NCI-H1105 (cell line): ENCODE data around the gene CARD14.

Experiments
- DNase-seq: peaks from one replicate; lab custom pipeline; 2025; lab: John Stamatoyannopoulos, UW

Gene CARD14

DNA sequence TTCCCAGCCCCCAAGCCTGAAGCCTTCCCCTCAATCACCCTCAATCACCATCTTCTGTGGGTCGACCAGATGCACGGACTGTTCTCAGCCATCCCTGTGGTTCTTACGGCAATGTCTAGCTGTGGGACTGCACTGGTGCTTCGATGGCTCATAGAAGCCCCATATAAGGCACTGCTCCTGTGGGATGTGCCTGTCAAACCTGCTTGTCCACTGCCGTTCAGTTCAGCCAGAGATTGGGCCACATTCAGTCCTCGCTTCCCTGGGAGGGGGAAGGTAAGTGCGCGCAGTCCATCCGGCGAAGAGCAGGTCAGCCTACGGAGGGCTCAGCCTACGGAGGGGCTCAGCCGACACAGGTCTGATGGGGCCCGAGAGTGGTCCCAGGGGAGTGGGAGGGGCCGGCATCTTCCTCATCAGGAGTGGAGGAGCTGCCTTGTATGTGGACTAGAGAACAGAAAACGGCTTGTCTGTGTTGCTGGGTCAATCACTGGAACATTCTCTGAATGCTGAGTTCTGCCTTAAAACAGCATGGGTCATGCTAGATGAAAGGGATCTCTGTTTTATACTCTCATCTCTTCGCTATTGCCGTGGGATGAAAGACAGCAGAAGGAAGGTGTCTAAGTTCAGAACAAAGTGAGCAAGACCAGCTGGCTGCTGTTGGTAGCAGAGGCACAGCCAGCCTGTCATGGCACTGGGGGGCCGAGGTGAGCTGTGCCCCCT lies at the start of gene CARD14:
Gene CARD14, plus strand, starts transcription at position 247 of the 717 bp plus-strand sequence. CDS start 11,409 bp downstream, outside the sequence.
- no peak for DNase-seq

DNA sequence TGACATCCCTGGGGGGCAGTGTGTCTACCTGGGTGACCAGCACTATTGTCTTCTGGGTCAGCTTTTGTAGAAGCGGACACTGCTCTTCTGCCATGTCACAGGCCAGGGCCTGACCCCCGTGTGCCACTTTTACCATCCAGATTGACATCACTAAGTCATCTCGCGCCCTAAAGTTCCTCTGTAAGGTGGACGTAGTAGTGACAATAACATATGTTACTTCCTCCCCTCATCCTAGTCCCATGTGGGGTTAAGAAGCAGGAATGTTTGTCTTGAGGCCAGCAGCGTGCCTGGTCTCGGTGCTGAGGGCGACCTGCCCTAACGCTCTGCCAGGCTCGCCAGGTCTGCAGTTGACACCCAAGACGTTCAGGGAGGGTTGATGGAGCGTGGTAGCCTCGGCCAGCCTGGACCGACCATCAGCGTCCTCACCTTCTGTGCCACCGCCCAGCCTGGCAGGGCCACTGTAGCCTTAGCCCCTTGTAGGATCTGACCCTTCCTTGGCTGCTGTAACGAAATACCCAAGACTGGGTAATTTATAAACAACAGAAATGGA lies 47.7 kb upstream of the CARD14 start:
- DNase-seq, result no peak

DNA sequence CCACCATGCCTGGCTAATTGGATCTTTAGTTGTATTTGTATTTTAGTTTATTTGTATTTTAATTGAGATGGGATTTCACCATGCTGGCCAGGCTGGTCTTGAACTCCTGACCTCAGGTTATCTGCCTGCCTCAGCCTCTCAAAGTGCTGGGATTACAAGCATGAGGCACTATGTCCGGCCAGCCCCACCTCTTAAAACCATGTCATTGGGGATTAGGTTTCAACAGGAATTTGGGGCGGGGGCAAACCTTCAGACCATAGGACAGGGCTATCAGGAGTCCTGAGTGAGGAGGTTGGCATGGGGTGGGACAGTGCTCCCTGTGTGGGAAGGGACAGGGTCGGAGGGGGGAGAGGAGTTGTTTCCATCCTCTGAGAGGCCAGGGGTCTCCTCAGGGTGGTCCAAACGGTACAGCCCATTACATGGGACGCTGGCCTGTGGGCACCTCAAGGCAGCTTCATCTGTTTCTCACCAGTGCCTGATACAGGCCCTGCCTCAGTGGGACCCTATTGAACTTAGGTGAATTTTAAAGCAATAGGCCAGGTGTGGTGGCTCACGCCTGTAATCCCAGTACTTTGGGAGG lies 46.8 kb upstream of the CARD14 start:
- DNase-seq, result no peak

DNA sequence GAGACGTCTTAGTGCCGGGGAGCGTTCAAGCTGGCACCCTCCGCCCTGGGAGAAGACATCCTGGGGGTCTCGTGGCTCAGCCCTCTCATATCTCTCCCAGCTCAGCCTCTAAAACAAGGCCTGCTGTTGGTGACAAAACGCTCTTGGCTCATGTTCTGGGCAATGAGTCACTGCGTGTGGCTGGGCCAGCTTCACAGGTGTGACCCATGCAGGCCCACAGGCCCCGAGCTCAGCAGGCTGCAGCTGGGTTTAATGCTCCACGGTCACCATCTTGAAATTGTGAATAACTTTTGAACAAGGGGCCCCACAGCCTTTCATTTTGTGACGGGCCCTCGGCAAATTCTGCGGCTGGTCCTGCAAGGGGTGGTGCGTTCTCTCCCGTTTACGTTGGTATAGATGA lies 46.0 kb upstream of the CARD14 start:
- DNase-seq, result no peak

DNA sequence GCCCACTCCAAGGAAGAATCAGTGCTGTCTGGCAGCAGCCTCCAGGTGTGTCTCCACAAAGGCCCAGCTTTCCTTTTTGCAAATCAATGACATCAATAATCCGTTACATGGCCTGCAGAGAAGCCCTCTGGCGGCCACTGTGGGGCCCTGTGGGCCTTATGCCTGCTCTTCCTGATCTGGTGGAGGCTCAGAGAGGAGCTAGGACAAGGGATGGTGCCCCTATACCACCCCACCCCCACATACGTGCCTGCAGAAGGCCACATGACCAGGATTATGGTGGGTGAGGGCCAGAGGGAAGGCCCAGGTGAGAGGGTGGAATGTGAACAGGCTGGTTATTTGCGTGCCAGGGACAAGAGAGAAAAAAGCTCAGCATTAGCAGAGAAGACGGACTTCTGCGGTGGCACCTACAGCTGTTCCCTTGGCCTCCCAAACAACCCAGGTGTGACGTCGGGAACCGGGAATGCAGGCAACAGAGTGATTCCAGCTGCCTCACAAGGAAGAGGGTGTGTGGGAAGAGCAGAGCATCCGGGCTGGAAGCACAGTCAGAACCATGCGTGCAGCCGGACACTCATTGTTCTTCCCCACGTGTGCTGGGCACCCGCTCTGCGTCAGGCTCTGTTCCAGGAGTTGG lies 45.4 kb upstream of the CARD14 start:
- no peak for DNase-seq

DNA sequence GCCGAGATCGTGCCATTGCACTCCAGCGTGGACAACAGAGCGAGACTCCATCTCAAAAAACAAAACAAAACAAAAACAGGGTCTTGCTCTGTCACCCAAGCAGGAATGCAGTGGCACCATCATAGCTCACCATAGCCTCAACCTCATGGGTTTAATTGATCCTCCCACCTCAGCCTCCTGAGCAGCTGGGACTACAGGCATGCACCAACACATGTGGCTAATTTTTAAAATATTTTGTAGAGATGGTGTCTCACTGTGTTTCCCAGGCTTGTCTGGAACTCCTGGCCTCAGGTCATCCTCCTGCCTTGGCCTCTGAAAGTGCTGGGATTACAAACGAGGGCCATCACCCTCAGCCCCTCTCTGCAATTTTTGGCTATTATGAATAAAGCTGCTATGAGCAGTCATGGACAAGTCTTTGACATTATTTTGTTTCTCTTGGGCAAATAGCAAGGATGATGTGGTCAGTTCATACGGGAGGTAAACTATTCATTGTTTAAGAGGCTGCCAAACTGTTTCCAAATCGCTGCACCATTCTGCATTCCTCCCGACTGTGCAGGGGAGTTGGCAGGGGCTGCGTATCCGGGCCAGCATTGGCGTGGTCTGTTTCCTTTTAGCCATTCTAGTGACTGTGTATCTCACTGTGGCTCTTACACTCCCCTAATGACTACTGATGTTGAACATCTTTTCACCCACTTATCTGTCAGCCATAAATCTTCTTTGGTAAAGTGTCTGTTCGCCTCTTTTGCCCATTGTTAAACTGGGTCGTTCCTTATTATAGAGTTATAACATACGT lies 44.0 kb upstream of the CARD14 start:
- DNase-seq, result no peak

DNA sequence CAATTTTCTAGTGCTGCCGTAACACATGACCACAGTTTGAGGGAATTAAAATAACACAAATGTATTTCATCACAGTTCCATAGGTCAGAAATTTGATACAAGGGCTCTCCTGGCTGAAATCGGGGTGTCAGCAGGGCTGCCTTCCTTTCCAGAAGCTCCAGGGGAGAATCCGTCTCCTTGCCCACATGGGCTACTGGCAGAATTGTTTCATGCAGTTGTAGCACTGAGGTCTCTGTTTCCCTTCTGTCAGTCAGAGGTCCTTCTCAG lies 43.4 kb upstream of the CARD14 start:
- DNase-seq, result no peak

DNA sequence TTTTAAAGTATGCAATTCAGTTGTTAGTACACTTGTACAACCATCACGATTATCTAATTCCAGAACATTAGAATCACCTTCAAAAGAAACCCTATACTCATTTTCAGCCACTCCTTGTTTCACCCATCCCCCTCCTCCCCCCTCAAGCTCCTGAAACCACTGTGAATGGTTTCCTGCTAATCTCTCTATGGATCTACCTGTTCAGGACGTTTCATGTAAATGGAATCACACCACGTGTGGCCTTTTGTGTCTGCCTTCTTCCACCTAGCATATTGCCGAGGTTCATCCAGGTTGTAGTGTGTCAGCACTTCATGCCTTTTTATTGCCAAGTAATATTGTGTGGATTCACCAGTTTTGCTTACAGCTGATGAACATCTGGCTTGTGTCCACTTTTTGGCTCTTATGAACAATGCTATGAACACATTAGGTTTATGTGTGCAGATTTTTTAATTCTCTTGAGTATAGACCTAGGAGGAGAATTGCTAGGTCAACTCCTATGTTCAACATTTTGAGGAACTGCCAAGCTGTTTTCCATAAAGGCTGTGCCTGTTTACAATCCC lies 40.7 kb upstream of the CARD14 start:
- no peak for DNase-seq

DNA sequence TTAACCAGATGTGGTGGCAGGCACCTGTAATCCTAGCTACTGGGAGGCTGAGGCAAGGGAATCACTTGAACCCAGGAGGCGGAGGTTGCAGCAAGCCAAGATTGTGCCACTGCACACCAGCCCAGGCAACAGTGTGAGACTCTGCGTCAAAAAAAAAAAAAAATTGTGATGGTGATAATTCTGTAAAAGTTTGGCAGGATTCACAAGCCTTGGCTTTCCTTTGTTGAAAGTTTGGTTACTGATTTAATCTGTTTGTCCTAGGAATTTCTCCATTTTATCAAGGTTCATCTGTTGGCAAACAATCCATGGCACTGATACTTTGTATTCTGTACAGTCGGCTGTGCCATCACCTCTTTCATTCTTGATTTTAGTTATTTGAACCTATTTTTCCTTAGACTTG lies 38.8 kb upstream of the CARD14 start:
- DNase-seq, result no peak

DNA sequence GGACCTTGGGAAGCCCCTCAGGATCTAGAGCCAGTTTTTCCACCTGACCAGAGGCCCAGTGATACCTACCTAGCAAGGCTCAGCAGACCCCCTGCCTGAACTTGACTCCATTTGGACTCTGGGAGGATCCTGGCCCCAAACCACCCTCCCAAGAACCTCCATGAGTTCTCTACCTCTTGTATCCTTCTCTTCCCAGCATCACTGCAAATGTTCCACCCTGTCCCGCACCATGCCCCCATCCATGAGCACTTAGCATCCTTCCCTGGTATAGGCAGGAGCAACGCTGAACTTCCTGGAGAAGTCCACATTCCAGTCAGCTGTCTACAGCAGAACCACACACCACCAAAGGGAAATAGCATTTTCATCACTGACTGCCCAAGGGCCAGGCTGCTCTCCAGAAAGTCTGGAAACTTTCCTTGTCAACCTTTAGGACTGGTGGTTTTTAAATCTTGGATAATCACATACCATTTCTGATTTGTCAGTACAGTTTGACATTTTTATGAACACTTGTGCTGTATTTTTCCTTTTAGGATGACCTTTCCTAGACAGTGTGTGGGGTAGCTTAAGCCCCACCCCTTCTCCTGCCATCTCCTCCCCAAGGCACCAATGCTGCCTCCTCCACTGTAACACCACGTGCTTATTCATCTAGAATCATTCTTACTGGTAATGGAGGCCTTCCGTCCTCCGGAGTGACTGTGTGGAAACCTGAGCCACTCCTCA lies 36.8 kb upstream of the CARD14 start:
- DNase-seq, result no peak

DNA sequence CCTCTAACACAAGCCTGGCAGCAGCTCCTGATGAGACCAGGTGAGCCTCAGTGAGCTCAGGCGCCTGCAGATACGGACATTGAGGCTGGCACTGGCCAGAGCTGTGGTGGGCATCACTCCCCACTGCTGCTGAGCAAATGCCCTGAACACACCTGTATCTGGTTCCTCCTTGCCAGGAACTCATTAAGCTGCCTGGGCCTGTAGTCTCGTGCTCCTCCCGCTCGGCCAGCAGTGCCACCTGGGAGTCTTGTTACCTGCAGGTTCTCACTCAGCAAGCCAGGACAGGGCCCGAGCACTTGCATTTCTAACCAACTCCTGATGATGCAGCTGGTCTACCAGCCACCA lies 36.2 kb upstream of the CARD14 start:
- DNase-seq, result no peak

DNA sequence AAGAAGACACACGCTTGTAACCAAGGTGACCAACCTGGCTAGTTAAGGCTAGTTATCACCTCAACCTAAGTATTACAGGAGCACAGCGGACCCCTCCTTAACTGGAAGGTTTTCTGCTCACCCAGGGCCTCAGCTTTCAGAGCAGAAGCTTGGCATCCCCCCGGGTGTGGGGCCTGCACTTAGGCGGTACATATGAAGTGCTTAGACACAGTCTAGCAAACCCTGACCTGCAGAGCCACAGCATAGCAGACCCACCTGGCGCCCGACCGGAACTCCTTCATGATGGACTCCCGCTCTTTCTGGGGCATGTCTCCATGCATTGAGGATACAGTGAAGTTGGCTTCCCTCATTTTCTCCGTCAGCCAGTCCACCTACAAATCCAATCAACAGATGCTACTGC lies 32.7 kb upstream of the CARD14 start:
- no peak for DNase-seq

DNA sequence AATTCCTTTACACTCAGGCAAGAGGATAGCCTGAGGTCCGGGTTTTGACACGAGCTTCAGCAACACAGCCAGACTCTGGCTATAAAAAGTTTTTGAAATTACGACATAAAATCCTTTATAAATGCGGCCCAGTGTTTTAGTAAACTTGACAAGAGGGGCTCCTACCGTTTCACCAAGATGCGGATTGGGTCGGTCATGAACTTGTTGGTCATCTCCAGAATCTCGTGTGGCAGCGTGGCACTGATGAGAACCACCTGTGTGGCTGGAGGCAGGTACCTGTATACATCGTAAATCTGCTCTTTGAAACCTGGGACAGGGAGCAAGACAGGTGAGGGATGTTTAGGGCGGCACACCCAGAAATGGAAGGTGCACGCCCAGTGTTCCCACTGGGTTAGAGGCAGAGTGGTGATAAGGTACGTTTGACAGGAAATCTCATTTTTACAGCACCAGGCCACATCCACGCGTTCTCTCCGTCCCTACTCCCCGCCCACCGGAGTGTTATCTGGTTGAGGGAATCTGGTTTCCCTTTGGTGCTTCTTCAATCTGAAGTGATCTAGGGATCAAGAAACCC lies 30.9 kb upstream of the CARD14 start:
- DNase-seq, result no peak

DNA sequence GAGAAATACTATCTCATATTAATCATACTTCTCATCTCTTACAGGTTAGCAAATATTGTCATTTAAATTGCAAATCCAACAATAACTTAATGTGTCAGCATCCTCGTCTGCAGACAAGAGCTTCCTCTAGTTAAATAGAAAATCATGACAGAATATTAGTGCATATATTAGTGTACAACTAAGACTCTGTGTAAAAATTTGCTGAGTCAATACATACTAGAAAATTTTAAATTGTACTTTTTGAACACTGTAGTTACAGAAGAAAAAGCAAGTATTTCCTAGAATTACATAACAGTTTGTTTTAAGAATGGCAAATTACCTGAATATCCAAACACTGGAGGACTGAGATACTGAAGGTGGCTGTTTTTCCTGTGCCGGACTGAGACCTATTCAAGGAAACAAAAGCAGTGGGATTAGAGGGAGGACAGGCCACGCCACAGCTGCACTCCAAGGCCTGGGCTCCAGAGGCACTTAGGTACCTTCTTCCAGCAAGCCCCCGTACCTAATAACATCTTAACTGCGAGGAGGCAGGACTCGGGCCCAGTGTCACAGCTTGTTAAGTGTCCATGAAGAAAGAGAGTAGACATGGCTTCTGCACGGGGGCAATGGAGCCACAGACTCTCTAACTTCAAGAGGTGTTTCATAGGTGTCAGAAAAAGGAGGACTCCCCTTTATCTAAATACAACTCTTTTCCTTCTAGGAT lies 28.2 kb upstream of the CARD14 start:
- no peak for DNase-seq

DNA sequence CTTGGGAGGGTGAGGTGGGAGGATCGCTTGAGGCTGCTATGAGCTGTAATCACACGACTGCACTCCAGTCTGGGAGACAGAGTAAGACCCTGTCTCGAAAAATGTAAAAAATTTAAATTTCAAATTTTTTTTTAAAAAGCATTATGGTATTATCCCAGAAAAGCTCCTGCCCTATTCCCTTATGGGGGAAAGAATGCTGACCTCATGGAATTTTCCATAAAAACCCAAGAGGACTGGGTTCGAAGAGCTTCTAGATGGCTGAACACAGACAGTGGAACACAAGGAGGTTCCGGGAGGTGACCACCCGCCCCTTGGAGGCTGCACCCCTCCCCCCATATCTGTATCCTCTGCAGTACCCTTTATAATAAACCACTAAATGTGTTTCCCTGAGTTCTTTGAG lies 26.9 kb upstream of the CARD14 start:
- DNase-seq, result no peak

DNA sequence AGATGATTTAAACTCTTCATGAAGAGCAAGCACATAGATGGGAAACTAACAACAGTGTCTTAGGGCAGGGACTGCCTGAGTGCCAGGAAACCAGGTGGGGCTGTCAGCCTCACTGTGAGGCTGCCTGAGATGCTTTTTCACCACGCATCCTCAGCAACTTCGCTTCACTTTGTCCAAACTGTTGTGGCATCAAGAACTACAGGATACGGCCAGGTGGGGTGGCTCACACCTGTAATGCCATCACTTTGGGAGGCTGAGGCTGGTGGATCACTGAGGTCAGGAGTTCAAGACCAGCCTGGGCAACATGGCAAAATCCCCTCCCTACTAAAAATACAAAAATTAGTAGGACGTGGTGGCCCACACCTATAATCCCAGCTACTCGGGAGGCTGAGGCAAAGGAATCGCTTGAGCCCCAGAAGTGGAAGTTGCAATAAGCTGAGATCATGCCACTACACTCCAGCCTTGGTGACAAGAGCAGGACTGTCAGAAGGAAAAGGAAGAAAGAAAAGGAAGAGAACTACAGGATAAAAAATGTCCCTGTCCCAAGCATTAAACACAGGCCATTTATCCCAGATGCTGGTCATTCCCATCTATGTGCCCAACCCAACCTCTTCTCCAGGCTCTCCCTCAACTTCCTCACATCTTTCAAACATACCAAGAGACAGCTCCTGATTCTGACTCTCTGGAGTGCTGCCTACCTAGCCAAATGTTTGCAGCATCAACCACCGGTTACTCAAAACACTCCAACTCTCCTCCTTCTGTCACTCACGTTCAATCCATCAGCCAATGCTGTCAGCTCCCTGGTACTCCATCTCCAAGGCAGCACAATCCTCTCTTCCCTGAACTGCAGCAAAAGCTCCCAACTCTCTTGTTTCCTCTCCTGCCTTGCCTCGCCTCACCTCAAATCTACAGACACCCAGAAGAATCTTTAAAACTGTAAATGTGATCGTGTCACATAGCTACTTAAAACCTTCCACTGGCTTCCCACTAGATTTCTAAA lies 24.5 kb upstream of the CARD14 start:
- DNase-seq, result no peak

DNA sequence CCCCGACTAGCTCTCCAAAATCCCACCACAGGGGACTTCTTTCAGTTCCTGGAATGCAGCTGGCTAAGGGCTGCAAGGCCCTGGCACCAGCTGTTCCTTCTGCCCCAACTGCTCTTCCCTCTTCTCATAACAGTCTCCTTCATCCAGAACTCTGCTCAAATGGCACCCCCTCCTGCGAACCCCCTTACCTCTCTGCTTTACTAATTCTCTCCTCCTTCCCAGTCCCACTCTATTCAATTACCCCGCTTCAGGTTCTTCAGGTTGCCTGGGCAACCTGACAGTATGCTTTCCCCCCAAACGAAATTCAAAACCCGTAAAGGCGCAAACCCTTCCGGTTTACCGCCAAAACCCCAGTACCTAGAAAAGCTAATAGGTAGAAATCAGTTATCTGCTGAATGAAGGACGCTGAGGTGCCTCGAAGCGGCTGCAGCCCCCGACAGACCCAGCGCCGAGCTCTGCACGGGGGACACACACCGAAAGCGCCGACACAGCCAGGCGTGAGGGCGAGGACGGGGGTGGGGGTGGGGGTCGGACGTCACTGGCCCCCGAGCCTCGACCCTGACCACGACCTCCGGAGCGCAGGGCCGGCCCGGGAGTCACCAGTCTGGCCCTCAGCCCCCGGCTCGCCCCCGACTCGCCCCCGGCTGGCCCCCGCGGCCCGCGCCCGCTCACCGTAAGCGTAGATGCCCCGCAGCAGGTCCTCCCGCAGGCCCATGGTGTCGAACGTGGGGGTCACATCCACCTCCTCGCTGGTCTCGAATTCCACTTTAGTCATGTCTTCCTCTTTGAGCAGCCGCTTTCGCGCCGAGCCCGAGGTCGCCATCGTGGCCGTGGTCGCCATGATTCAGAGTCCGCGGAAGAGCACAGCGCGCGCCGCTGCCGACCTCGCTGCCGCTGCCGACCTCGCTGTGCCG lies 23.5 kb upstream of the CARD14 start:
- peak; percentile 15 for DNase-seq

DNA sequence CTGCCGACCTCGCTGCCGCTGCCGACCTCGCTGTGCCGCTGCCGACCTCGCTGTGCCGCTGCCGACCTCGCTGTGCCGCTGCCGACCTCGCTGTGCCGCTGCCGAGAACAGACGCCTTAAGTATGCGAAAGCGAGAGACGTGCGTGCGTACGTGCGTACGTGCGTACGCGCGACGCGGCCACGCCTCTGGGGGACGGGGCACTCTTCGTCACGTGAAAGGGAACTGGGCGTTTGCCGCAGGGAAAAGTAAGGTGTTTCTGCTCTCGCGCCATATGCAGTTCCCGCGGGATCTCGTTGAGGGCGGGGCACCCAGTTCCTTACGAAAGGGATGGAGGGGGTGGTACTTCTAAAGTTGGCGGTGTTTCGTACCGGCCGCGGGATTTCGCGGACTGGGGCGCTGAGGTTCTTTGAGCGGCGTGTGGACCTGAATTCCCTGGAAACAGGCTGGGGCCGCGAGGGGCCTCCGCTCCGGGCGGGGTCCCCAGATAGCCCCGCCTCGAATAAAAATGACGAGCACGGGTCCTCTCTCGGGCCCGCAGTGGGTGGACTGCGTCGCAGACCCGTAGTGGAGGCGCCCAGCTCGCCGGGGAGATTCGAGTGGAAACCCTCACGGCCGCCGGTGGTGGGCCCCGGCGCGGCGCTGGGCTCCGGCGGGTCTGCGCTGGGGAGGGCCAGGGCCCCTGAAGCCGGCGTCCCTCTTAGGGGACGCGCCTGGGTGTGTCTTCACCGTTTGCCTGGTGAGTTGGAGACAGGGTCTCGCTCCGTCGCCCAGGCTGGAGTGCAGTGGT lies 22.6 kb upstream of the CARD14 start, which contains the start of gene EIF4A3:
Gene EIF4A3, minus strand, starts transcription at position 94 of the 788 bp plus-strand sequence. CDS start 167 bp downstream, outside the sequence.
- peak; percentile 97 for DNase-seq
